HEK293 (cell line): ENCODE data around the gene HOXA10.

ENCODE experiments used
- AEBP2 ChIP-seq: fragments of 450-650 bp; formaldehyde crosslinking; IDR thresholded peaks from 2 replicates; pipeline ENCODE4 v1.5.1; 2016; ENCODE audit warnings: missing biosample characterization, missing genetic modification characterization, borderline replicate concordance
- GLIS2 ChIP-seq: fragments of 450-650 bp; formaldehyde crosslinking; IDR thresholded peaks from 2 replicates; pipeline ENCODE4 v1.5.1; 2016; ENCODE audit warnings: missing biosample characterization, missing genetic modification characterization
- KLF10 ChIP-seq: fragments of 450-650 bp; IDR thresholded peaks from 2 replicates; pipeline ENCODE4 v1.5.1; 2018; ENCODE audit warnings: missing biosample characterization, mild to moderate bottlenecking, missing genetic modification characterization
- MYNN ChIP-seq: fragments of 450-650 bp; formaldehyde crosslinking; IDR thresholded peaks from 2 replicates; pipeline ENCODE4 v1.5.1; 2016; ENCODE audit warnings: missing biosample characterization, missing genetic modification characterization, borderline replicate concordance
- PATZ1 ChIP-seq: fragments of 450-650 bp; formaldehyde crosslinking; IDR thresholded peaks from 2 replicates; pipeline ENCODE4 v1.5.1; 2016; ENCODE audit warnings: missing biosample characterization, missing genetic modification characterization
- PRDM6 ChIP-seq: fragments of 450-650 bp; formaldehyde crosslinking; IDR thresholded peaks from 2 replicates; pipeline ENCODE4 v1.5.1; 2017; ENCODE audit warnings: missing biosample characterization, missing genetic modification characterization
- SP2 ChIP-seq: fragments of 450-650 bp; formaldehyde crosslinking; IDR thresholded peaks from 2 replicates; pipeline ENCODE4 v1.5.1; 2016; ENCODE audit warnings: missing biosample characterization, missing genetic modification characterization
- SP3 ChIP-seq: fragments of 450-650 bp; formaldehyde crosslinking; IDR thresholded peaks from 2 replicates; pipeline ENCODE4 v1.5.1; 2016; ENCODE audit warnings: missing biosample characterization, missing genetic modification characterization
- TRIM28 ChIP-seq: IDR thresholded peaks from 2 replicates; pipeline ENCODE4 v1.6.1; 2011; ENCODE audit warnings: low read length, control low read depth, borderline replicate concordance
- WT1 ChIP-seq: fragments of 450-650 bp; formaldehyde crosslinking; IDR thresholded peaks from 2 replicates; pipeline ENCODE4 v1.5.1; 2016; ENCODE audit warnings: missing biosample characterization, missing genetic modification characterization
- YY1 ChIP-seq: fragments of 450-650 bp; formaldehyde crosslinking; IDR thresholded peaks from 2 replicates; pipeline ENCODE4 v1.5.1; 2018; ENCODE audit warnings: missing biosample characterization, missing genetic modification characterization
- YY2 ChIP-seq: fragments of 450-650 bp; formaldehyde crosslinking; IDR thresholded peaks from 2 replicates; pipeline ENCODE4 v1.5.1; 2016; ENCODE audit warnings: missing biosample characterization, missing genetic modification characterization
- ZBTB20 ChIP-seq: fragments of 450-650 bp; formaldehyde crosslinking; IDR thresholded peaks from 2 replicates; pipeline ENCODE4 v1.5.1; 2016; ENCODE audit warnings: missing biosample characterization, missing genetic modification characterization
- ZFHX2 ChIP-seq: fragments of 450-650 bp; formaldehyde crosslinking; conservative IDR thresholded peaks from 2 replicates; pipeline ENCODE4 v1.5.1; 2016; ENCODE audit warnings: missing biosample characterization, missing genetic modification characterization
- ZNF132 ChIP-seq: fragments of 450-650 bp; formaldehyde crosslinking; IDR thresholded peaks from 2 replicates; pipeline ENCODE4 v1.5.1; 2017; ENCODE audit warnings: missing biosample characterization, missing genetic modification characterization, borderline replicate concordance
- ZNF138 ChIP-seq: fragments of 450-650 bp; formaldehyde crosslinking; IDR thresholded peaks from 2 replicates; pipeline ENCODE4 v1.5.1; 2016; ENCODE audit warnings: missing biosample characterization, missing genetic modification characterization, borderline replicate concordance
- ZNF202 ChIP-seq: fragments of 450-650 bp; formaldehyde crosslinking; IDR thresholded peaks from 2 replicates; pipeline ENCODE4 v1.5.1; 2016; ENCODE audit warnings: missing biosample characterization, missing genetic modification characterization, borderline replicate concordance
- ZNF274 ChIP-seq, 2 experiments: fragments of 200-500 bp in 1 of 2; fragments of 450-650 bp in 1 of 2; sonication (Bioruptor generic) in 1 of 2; formaldehyde crosslinking in 1 of 2; IDR thresholded peaks; 2 replicates each; pipeline versions ENCODE4 v1.5.1 to v1.6.1; 2014 to 2016; ENCODE audit warnings: borderline replicate concordance in 1 of 2, inconsistent platforms in 1 of 2, low read length in 1 of 2, missing biosample characterization in 1 of 2, missing genetic modification characterization in 1 of 2
- ZNF292 ChIP-seq: fragments of 450-650 bp; formaldehyde crosslinking; IDR thresholded peaks from 2 replicates; pipeline ENCODE4 v1.5.1; 2016; ENCODE audit warnings: low read depth, missing biosample characterization, missing genetic modification characterization, borderline replicate concordance
- ZNF350 ChIP-seq: fragments of 450-650 bp; formaldehyde crosslinking; IDR thresholded peaks from 2 replicates; pipeline ENCODE4 v1.5.0; 2017; ENCODE audit warnings: missing biosample characterization, mild to moderate bottlenecking, missing genetic modification characterization
- ZNF768 ChIP-seq: fragments of 450-650 bp; formaldehyde crosslinking; IDR thresholded peaks from 2 replicates; pipeline ENCODE4 v1.5.1; 2018; ENCODE audit warnings: missing biosample characterization, mild to moderate bottlenecking, missing genetic modification characterization
- TF ChIP-seq, protein P1 (sequence below): fragments of 450-650 bp; formaldehyde crosslinking; IDR thresholded peaks from 2 replicates; pipeline ENCODE4 v1.5.1; 2016; ENCODE audit warnings: missing biosample characterization, missing genetic modification characterization
- TF ChIP-seq, protein P2 (sequence below): sonication (generic); formaldehyde crosslinking; IDR thresholded peaks from 2 replicates; pipeline ENCODE4 v1.8.1; 2022; ENCODE audit warnings: mild to moderate bottlenecking, moderate library complexity, missing genetic modification reagents
- TF ChIP-seq, protein P3 (sequence below): fragments of 450-650 bp; IDR thresholded peaks from 2 replicates; pipeline ENCODE4 v1.5.1; 2018; ENCODE audit warnings: missing biosample characterization, mild to moderate bottlenecking, missing genetic modification characterization
- TF ChIP-seq, protein P4 (sequence below): fragments of 450-650 bp; formaldehyde crosslinking; IDR thresholded peaks from 2 replicates; pipeline ENCODE4 v1.5.1; 2016; ENCODE audit warnings: missing biosample characterization, missing genetic modification characterization

Gene HOXA10

GRCh38 chr7:27146491-27147198, 27.5 kb downstream of the HOXA10 start (continued):
- TF ChIP-seq ZNF292 (no peak), MYNN (tag by site-specific recombination) (no peak), SP3 (tag by site-specific recombination) (no peak), PATZ1 (tag by site-specific recombination) (peak; percentile 77; the same call in 1 of the 2 replicates), YY1 (tag by site-specific recombination) (no peak), TRIM28 (no peak), YY2 (no peak), SP2 (no peak), ZNF350 (tag by site-specific recombination) (no peak), ZBTB20 (tag by site-specific recombination) (peak; percentile 9), ZFHX2 (tag by site-specific recombination) (no peak), AEBP2 (no peak), ZNF202 (tag by site-specific recombination) (no peak), GLIS2 (tag by site-specific recombination) (peak; percentile 43; the same call in 1 of the 2 replicates), ZNF768 (tag by site-specific recombination) (no peak), KLF10 (tag by site-specific recombination) (no peak), PRDM6 (tag by site-specific recombination) (no peak), ZNF132 (no peak), ZNF274 (IDR thresholded peaks at IDR 0.05; ENCODE audit: low read length) (no peak), ZNF274 (tag by site-specific recombination; IDR thresholded peaks at IDR 0.05; ENCODE audit: borderline replicate concordance) (no peak), WT1 (peak; percentile 76), ZNF138 (tag by site-specific recombination) (no peak)
- TF ChIP-seq, protein P1, sequence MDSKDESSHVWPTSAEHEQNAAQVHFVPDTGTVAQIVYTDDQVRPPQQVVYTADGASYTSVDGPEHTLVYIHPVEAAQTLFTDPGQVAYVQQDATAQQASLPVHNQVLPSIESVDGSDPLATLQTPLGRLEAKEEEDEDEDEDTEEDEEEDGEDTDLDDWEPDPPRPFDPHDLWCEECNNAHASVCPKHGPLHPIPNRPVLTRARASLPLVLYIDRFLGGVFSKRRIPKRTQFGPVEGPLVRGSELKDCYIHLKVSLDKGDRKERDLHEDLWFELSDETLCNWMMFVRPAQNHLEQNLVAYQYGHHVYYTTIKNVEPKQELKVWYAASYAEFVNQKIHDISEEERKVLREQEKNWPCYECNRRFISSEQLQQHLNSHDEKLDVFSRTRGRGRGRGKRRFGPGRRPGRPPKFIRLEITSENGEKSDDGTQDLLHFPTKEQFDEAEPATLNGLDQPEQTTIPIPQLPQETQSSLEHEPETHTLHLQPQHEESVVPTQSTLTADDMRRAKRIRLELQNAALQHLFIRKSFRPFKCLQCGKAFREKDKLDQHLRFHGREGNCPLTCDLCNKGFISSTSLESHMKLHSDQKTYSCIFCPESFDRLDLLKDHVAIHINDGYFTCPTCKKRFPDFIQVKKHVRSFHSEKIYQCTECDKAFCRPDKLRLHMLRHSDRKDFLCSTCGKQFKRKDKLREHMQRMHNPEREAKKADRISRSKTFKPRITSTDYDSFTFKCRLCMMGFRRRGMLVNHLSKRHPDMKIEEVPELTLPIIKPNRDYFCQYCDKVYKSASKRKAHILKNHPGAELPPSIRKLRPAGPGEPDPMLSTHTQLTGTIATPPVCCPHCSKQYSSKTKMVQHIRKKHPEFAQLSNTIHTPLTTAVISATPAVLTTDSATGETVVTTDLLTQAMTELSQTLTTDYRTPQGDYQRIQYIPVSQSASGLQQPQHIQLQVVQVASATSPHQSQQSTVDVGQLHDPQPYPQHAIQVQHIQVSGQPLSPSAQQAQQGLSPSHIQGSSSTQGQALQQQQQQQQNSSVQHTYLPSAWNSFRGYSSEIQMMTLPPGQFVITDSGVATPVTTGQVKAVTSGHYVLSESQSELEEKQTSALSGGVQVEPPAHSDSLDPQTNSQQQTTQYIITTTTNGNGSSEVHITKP (tag by site-specific recombination): peak; percentile 69
- TF ChIP-seq, protein P2, sequence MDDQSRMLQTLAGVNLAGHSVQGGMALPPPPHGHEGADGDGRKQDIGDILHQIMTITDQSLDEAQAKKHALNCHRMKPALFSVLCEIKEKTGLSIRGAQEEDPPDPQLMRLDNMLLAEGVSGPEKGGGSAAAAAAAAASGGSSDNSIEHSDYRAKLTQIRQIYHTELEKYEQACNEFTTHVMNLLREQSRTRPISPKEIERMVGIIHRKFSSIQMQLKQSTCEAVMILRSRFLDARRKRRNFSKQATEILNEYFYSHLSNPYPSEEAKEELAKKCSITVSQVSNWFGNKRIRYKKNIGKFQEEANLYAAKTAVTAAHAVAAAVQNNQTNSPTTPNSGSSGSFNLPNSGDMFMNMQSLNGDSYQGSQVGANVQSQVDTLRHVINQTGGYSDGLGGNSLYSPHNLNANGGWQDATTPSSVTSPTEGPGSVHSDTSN (CRISPR knock-in tag): no peak
- TF ChIP-seq, protein P3, sequence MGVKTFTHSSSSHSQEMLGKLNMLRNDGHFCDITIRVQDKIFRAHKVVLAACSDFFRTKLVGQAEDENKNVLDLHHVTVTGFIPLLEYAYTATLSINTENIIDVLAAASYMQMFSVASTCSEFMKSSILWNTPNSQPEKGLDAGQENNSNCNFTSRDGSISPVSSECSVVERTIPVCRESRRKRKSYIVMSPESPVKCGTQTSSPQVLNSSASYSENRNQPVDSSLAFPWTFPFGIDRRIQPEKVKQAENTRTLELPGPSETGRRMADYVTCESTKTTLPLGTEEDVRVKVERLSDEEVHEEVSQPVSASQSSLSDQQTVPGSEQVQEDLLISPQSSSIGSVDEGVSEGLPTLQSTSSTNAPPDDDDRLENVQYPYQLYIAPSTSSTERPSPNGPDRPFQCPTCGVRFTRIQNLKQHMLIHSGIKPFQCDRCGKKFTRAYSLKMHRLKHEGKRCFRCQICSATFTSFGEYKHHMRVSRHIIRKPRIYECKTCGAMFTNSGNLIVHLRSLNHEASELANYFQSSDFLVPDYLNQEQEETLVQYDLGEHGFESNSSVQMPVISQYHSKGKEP (tag by site-specific recombination): no peak
- TF ChIP-seq, protein P4, sequence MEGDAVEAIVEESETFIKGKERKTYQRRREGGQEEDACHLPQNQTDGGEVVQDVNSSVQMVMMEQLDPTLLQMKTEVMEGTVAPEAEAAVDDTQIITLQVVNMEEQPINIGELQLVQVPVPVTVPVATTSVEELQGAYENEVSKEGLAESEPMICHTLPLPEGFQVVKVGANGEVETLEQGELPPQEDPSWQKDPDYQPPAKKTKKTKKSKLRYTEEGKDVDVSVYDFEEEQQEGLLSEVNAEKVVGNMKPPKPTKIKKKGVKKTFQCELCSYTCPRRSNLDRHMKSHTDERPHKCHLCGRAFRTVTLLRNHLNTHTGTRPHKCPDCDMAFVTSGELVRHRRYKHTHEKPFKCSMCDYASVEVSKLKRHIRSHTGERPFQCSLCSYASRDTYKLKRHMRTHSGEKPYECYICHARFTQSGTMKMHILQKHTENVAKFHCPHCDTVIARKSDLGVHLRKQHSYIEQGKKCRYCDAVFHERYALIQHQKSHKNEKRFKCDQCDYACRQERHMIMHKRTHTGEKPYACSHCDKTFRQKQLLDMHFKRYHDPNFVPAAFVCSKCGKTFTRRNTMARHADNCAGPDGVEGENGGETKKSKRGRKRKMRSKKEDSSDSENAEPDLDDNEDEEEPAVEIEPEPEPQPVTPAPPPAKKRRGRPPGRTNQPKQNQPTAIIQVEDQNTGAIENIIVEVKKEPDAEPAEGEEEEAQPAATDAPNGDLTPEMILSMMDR: no peak
